Stimulated activated CD4-positive, alpha-beta T cell treated with anti-CD3 and anti-CD28 coated beads, Interleukin-2, amount 100 ng/mL, for 4 hours (primary cell): ENCODE results near the gene MAMSTR.
A peak's percentile ranks its signal among the peaks of the same experiment; 100 is the strongest.
"Not testable (repeated sequence)": the region's sequence is repeated elsewhere in the genome, so short reads cannot be mapped to it uniquely, and the experiment has no call there.

Source experiments
- DNase-seq: peaks from one replicate; pipeline ENCODE4 v3.0.0-alpha.2; 2020; ENCODE audit warnings: low read depth

Gene MAMSTR

DNA sequence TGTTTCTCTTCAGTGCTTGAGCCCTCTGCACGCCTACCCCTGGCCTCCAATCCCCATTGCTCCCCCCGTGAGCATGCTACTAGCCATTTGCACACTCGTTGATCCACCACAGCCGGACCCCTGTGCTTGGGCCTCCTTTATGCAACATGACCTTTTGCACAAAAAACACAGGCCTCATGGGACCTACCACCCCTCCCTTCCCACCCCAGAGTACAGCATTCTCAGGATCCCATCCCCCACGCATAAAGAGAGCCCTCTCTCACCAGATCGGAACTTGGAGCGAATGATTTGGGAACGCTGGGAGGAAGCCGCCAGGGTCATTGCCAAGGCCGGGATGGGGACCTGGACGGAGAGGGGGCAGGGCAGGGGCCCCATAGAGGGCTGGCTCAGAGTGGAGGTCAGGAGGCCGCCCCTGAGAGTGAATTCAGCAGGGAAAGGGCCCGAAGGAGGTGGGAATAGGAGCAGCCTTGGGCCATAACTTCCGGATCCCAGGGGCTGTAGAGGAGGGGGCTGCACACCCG lies 754 bp downstream of the MAMSTR start:
- no peak for DNase-seq

DNA sequence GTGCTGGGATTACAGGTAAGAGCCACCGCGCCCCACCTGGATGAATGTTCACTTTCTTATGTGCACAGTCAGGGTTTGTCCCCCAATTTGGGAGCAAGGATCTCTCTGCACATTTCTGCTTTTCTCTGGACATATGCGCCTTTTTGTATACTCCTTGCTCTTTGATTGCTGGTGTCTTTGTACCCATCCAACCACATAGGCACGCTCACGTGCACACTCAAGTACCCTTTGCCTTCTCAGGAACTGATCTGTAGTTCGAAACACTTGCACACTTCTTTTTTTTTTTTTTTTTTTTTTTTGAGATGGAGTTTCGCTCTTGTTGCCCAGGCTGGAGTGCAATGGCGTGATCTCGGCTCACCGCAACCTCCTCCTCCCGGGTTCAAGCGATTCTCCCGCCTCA lies 1.4 kb downstream of the MAMSTR start:
- not testable (repeated sequence) for DNase-seq

DNA sequence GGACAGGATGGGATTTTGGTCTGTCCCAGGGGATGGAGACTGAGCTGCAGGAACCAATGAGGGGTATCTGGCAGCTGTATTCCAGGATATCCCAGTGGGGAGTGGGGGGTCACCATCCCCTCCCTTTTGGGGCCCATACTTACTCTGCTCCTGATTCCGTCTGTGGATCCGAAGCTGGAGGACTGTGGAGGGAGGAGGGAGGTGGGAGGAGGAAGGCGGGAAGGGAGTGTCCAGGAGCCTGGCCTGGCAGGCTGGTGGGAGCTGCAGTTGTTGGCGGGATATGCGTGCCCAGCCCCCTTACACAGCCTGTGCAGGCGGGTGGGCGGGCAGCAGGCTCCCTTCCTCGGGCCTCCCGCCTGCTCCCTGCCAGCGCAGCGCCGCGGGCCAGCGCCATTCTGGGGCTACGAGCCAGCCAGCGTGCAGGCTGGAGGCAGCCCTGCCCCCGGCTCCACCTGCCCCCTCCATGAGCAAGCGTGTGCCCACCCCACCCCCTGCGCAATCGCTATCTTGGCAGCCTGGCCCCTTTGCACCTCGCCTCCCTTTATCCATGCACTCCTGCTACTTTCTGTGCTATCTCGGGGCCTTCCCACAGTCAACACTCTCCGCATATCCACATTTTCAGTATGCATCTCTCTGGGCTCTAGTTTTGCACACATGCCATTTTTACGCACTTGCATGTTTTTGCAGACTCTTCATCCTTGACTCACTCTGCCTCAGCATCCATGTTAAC lies 2.8 kb downstream of the MAMSTR start:
- no peak for DNase-seq

DNA sequence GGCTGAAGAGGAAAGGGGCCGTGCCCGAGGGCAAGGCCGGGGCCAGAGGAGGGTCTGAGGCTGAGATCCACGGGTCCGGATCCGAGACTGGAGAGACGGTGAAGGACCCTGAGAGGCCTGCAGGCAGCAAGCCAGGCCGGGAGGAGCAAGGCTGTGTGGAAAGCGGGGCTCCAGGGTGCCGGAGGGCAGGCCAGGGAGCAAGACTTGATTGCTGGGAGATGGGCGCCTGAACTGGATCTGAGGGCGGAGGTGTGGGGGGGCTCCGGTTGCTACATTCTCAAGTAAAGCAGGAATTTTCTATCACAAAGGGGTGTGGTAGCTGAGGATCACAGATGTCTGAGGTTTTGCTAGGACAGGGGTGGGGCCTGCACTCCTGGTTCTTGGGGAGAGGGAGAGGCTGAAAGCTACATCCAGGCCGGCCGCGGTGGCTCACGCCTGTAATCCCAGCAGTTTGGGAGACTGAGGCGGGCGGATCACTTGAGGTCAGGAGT lies 3.8 kb downstream of the MAMSTR start:
- no peak for DNase-seq

DNA sequence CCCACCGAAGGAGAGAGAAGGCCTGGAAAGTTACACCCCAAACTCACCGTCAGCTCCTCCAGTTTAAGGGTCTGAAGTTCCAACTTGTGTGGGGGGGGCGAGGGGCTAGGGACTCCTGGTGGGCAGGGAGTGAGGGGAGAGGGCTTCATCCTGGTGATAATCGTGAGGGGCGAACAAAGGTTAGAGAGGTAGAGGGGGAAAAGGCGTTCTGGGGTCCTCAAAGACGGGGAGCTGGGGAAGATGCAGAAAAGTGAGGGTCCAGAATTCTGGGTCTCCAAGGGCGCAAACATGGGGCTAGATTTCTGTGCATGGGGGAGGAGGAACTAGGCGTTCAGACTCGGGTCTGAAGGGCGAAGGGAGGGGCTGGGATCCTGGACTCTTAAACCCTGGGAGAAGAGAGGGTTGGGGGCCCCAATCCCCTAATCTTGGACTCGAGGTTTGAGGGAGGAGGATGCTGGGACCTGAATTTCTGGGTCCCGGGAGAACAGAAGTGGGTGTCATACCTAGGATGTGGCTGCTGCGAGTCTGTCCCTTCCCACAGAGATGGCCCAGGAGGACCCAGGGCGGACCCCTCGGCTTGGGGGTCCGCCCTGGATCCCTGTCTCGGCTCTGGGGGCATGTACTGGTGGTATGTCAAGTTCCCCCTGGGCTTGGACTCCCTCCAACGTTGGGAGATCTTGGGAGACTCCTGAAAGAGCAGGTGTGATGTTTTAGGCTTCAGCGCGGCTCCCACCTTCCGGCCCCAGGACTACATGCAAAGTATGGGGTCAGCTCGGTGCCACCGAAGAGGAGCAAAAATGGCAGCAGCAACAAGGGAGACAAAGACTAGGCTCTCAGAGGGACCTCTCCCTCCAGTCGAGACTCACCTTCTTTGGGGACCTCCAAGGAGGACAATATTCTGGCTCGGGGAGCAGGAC lies 4.5 kb downstream of the MAMSTR start:
- no peak for DNase-seq

DNA sequence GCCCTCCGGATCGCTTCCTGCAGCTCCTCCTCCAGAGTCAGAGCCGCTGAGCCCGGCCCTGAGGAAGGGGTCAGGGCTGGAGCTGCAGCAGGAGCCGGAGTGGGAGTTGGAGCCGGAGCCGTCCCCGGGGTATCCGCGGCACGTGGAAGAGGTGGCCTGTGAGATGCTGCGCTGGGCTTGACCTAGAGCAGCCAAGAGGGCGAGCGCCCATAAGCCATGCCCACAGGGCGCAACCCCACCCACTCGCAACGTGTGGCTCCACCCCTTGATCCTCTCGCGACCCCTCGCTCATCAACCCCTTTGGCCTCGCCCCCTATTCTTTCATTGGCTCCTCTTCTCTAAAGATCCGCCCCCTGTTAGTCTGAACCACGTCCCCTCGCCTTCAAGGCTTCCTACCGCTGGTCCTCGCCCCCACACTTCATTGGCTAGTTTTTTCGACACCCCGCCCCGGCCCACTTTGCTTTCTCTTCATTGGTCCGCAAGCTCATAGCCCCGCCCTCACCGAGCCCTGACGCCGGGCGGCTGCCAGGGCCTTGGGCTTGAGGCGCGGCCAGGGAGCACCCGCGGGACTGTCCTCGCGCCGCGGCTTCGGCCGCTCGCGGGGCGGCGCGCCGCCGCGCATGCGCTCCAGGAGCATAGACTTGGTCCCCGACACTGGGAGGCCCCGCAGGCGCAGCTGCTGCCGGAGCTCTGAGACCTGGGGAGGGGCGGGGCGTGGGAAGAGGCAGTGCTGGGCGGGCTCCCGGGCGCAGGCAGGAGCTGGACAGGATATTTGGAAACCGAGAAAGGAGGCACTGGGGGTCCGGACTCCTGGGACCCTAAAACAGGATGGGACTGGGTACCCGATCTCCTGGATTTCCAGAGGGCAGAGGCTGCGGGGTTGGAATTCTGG lies 5.4 kb downstream of the MAMSTR start:
- DNase-seq = peak; percentile 94

DNA sequence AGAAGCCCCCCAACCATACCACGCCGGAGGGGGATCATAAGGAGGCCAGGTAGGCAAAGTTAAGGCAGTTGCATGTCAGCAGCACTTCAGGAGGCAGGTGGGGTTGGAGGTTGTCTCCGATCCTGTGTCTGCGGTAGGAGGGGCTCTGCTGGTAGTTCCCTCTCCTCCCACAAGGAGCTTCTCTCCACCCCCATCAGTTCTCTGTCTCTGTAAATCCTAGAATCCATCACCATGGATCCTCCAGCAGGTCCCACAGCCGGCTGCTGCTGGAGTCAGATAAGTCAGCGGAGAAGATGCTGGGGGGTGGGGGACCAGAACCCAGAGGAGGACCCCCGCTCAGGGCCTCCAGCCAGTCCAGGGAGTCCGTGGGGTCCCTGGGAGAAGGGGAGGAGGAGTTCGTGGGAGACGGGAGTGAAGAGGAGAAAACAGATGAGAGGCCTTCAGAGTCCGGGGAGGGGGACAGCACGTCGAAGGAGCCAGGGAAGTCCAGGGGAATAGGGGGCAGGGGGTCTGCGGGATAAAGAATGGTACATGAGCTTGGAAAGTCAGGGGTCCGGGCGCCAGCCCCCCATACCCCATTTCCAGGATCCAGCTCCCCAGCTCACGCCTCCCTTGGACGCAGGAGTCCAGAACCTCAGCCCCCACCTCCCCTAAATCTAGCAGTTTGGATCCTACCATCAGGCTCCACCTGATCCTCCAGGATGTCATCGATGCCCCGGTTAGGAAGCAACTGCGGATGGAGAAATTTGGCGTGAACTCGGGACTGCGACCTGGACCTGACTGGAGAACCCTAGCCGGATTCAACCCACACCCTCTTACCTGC lies 6.3 kb downstream of the MAMSTR start:
- DNase-seq = no peak

DNA sequence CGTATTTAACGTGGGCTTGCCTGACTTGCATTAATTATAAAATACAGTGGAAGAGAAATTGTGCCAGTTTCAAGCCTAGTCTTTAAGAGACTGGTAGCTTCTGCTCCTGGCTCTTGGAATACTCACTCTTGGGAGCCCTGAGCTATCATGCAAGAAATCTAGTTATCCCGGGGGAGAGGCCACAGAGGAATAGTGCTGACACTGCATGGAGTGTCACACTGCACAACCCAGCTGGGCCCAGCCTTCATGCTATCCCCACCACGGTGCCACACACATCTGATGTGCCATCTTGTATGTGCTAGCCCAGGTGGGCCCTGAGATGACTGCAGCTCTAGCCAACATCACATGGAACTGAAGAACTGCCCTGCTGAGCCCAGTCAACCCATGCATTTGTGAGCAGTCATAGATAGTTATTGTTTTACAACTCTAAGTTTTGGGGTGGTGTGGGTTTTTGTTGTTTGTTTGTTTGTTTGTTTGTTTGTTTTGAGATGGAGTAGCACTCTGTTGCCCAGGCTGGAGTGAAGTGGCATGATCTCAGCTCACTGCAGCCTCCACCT lies 8.3 kb downstream of the MAMSTR start:
- no peak for DNase-seq

DNA sequence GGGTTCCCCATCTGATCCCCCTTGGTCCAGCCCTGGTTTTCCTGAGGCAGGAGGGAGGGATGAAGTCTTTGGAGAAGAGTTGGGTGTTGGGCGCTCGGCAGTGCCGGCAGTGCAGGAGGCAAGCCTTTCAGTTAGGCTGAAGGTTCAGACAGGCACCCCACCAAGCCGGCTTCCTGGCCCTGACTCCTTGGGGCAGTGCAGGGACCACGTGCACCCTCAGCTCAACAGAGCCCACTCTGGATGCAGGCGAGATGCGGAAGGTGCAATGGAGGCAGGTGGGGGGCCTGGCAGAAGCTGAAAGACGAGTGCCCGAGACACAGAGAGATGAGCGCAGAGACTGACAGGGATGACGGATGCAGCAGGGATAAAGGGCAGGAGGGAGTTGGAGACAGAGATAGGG lies 11.1 kb downstream of the MAMSTR start:
- no peak for DNase-seq

DNA sequence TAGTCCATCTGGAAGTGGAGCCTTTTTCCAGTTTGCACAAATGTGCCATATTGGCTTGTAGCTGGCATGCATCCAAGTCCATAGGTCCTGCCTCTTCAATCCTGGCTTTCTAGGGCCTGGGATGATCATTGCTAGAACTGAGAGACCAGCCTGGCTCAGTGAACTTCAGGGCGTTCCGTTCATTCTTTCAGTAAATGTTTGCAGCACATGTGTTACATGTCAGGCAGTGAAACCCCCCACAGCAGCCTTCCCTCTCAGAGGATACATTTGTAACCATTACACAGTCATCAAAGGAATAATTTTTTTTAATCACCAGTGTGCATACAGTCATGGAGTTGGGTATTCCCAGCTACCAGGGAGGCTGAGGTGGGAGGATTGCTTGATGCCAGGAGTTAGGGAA lies 14.1 kb downstream of the MAMSTR start:
- no peak for DNase-seq

DNA sequence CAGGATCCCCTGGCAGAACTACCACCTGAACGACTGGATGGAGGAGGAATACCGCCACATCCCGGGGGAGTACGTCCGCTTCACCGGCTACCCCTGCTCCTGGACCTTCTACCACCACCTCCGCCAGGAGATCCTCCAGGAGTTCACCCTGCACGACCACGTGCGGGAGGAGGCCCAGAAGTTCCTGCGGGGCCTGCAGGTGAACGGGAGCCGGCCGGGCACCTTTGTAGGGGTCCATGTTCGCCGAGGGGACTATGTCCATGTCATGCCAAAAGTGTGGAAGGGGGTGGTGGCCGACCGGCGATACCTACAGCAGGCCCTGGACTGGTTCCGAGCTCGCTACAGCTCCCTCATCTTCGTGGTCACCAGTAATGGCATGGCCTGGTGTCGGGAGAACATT lies 16.2 kb downstream of the MAMSTR start:
- DNase-seq = no peak

DNA sequence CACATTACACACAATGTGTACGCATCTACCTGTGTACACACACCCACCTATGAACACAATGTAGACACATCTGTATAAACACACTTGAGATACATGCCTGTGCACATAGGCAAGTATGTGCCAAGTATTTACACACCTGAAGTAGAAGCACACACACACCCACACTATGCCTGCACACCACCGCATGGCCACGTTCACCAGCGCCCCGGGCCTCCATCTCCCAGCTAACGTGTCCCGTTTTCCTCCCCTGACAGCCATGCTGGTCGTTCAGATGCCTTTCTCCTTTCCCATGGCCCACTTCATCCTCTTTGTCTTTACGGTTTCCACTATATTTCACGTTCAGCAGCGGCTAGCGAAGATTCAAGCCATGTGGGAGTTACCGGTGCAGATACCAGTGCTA lies 16.8 kb downstream of the MAMSTR start:
- DNase-seq = no peak

DNA sequence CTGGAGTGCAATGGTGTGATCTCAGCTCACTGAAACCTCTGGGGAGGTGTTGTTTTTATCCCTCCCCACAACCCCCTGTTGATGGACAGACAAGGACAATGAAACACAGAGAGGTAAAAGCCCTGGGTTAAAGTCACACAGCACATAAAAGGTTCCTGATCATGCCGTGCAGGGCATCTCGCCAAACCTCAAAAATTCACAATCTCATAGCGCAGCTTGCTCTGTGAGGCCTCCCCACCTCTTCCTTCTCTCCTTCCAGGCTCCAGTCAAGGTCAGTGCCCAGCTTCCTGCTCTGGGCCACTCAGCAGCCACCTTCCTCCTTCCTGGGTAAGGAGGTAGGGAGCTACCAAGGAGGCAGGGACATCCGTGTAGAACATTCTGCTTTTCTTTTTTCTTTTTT lies 21.5 kb downstream of the MAMSTR start:
- DNase-seq = no peak

DNA sequence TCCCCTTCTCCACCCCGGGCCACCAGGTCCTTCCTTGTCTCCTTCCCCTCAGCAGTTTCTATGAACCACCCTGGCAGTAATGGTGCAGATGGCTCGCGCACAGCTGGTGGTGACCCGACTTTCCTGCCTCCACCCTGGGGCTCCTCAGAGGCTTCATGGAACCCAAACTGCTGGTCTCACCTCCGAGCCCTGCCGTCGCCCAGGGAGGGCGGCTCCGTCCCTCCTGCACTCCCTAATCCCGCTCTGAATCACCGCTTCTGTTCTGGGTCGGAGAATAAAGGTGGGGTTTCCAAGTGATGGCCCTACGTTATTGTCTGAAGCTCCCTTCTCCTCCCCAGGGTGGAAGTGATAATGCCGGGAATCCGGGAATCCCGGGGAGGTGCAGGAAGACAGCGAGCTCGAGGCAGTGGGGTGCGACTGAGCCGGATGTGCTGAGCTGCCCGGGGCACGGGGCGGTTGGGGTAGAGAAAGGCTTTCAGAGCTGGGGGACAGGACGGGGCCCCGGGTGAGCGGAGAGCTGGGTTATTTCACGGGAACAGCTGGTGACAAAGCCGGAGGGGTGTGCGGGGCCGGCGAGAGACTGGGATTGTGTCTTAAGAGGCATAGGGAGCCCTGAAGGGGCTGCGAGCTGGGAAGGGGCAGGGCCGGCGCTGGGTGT lies 23.0 kb downstream of the MAMSTR start:
- no peak for DNase-seq

DNA sequence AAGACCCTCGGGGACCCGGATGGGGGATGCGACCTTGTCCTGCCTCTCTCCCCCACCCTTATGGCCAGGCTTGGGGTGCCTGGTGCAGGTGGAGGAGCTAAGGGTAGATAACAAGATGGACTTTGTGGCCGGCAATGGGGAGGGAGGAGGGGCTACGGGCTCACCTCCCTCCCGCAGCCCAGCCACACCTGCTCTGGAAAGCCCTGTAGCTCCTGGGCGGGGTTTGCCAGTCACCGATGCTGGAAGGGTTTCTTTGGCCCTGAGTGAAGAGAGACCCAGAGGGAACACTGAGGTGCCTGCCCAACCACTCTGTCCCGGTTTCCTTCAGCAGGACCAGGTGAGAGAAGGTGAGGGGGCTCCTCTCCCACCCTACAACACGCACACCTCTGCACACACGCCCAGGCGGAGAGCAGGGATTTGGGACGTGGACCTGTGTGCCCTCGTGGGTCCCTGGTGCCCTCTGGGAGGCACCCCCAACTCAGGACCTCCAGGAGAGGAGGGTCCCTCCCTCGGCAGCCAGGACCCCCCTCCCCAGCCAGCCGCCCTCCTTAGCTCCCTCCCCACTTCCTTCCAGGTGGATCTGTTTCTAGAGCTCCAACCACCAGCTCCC lies 23.7 kb downstream of the MAMSTR start, which contains the start of gene FUT2:
Gene FUT2 (plus strand): TSS at position 229 of the 610 bp plus-strand sequence. CDS start 6,986 bp downstream, outside the sequence.
- DNase-seq = no peak

DNA sequence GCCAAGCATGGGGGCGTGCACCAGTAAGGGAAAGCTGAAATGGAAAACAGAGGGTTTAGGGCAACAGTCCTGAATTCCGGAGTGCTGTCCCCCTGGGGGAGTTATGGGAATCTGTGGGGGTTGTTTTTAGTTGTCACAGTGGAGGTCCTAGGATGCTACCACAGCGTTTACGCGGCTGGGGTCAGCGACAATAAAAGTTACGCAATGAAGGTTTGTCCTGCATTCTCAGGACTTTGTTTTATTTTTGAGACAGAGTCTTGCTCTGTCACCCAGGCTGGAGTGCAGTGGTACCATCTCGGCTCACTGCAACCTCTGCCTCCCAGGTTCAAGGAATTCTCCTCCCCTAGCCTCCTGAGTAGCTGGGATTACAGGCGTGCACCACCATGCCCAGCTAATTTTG lies 25.9 kb downstream of the MAMSTR start:
- DNase-seq = not testable (repeated sequence)

DNA sequence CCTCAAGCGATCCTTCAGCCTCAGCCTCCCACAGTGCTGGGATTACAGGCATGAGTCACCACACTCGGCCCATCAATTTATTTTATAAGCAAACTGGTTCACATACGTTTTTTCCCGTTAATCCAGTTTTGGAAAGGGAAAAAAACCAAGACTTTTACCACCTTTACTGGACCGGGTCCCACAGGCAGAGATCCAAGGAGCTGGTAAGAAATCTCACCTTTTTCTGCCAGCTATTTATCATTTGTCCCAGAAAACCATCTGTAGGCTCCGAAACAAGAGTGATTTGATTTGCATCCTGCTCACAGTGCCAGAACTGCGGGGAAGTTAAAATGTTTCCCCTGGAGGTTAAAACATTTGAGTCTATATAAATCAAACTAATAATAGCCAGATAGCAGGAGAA lies 30.1 kb downstream of the MAMSTR start:
- no peak for DNase-seq

DNA sequence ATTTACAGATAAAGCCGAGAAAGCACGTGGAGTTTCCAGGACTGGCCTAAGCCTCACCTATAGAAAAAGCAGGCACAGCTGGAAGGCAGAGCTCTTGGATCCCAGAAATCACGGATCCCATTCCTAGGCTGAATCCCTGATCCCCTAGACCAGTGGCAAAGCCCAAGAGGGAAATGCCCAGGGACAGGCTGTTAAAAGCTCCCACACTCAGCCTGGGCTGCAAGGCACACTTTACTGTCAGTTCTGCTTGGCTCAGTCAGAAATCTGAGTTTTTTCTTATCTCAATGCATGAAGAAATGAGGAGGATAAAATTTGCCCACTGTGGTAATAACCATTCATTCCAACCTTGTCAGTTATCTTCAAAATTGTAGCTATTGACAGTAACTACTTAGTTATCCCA lies 31.7 kb downstream of the MAMSTR start:
- no peak for DNase-seq

DNA sequence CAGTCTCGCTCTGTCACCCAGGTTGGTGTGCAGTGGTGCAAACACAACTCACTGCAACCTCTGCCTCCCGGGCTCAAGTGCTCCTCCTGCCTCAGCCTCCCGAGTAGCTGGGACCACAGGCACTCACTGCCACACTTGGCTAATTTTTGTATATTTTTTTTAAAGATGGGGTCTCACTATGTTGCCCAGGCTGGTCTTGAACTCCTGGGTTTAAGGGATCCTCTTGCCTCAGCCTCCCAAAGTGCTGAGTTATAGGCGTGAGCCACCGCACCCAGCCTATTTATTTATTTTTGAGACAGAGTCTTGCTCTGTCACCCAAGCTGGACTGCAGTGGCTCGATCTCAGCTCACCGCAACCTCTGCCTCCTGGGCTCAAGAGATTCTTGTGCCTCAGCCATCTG lies 32.9 kb downstream of the MAMSTR start:
- DNase-seq = not testable (repeated sequence)

DNA sequence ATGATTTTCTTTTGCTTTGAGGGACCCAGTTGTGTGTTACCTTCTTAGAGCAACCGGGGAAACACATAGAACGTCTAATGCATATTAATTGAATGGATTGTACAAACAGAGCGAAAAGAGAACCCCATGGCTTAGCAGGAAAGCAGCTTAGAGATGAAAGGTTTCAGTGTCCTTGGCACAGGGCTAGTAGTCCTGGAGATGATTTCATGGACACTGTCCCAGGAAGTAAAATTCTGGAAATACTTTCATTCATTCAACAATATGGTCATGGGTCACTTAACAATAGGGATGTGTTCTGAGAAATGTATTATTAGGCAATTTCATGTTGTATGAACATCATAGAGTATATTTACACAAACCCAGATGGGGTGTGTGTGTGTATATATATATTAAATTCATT lies 33.4 kb downstream of the MAMSTR start:
- no peak for DNase-seq
